Globus pallidus (tissue), 1 donor: Measurements from ENCODE around the gene TMEM234.

Source experiments
- DNase-seq: peaks from one replicate; pipeline ENCODE4 v3.0.0-alpha.2; 2015; ENCODE audit warnings: low spot score

Gene TMEM234

GRCh38 chr1:32199717-32200072 lies 22.5 kb downstream of the TMEM234 start:
- DNase-seq = peak; percentile 41

GRCh38 chr1:32199043-32199716 lies 23.0 kb downstream of the TMEM234 start:
- DNase-seq = no peak

GRCh38 chr1:32198237-32199042 lies 23.7 kb downstream of the TMEM234 start:
- DNase-seq = no peak

GRCh38 chr1:32197837-32198236 lies 24.3 kb downstream of the TMEM234 start:
- DNase-seq = no peak

- DNase-seq = no peak
Measured at GRCh38 chr1:32197074-32197473, 25.1 kb downstream of the TMEM234 start.

- DNase-seq = no peak
Measured at GRCh38 chr1:32195972-32196823, 26.0 kb downstream of the TMEM234 start.

GRCh38 chr1:32195531-32195930 lies 26.6 kb downstream of the TMEM234 start:
- no peak for DNase-seq

GRCh38 chr1:32194984-32195383 lies 27.2 kb downstream of the TMEM234 start:
- no peak for DNase-seq

GRCh38 chr1:32192220-32192948 lies 29.8 kb downstream of the TMEM234 start:
- DNase-seq = no peak

- DNase-seq = no peak
Measured at GRCh38 chr1:32187850-32188249, 34.3 kb downstream of the TMEM234 start.

- DNase-seq = no peak
Measured at GRCh38 chr1:32186491-32186890, 35.7 kb downstream of the TMEM234 start.

GRCh38 chr1:32186077-32186476 lies 36.1 kb downstream of the TMEM234 start:
- DNase-seq = no peak

- DNase-seq = no peak
Measured at GRCh38 chr1:32184650-32185049, 37.5 kb downstream of the TMEM234 start.

- DNase-seq = no peak
Measured at GRCh38 chr1:32182060-32182459, 40.1 kb downstream of the TMEM234 start.

- no peak for DNase-seq
Measured at GRCh38 chr1:32181563-32181962, 40.6 kb downstream of the TMEM234 start.

GRCh38 chr1:32181065-32181464 lies 41.1 kb downstream of the TMEM234 start:
- no peak for DNase-seq

- no peak for DNase-seq
Measured at GRCh38 chr1:32180186-32181060, 41.7 kb downstream of the TMEM234 start.

- peak; percentile 91 for DNase-seq
Measured at GRCh38 chr1:32179443-32180185, 42.5 kb downstream of the TMEM234 start, which contains the start of gene TXLNA. Gene TXLNA, plus strand, starts transcription at chr1:32179675. Its CDS starts 671 bp downstream, at chr1:32180346.

GRCh38 chr1:32179193-32179442 lies 43.0 kb downstream of the TMEM234 start:
- DNase-seq = no peak
